Amygdala (tissue), 56 donors: ENCODE measurements around the gene GNPDA1.

Source experiments
- DNase-seq, 56 donors: peaks; one replicate each; lab custom pipeline; 2025; lab: John Stamatoyannopoulos, UW

The GNPDA1 gene

GRCh38 chr5:142024771-142025304, 12.0 kb upstream of the GNPDA1 start:
- DNase-seq, result peak; percentile 41 to 92 (median 80)

GRCh38 chr5:142023836-142024235, 11.0 kb upstream of the GNPDA1 start:
- no peak for DNase-seq

DNA sequence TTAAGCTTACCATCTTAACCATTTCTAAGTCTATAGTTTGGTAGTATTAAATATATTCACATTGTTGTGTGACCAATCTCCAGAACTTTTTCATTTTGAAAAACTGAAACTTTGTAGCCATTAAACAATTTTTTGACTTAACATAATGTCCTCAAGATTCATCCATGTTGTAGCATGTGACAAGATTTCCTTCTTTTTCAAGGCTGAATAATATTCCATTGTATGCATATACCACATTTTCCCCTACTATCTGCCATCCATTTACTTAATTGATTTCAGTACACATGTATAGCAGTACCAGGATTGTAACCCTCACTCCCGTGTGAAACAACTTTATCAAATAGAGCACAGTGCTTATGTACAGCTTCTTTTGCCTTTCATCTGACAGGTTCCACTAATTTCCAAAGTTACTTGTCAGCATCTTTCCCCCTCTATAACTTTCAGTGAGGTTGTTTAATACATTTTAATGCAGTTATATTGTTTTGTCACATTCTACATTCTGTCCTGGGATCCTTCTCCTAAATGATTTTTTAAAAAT, 7.4 kb upstream of the GNPDA1 start:
- no peak for DNase-seq

DNA sequence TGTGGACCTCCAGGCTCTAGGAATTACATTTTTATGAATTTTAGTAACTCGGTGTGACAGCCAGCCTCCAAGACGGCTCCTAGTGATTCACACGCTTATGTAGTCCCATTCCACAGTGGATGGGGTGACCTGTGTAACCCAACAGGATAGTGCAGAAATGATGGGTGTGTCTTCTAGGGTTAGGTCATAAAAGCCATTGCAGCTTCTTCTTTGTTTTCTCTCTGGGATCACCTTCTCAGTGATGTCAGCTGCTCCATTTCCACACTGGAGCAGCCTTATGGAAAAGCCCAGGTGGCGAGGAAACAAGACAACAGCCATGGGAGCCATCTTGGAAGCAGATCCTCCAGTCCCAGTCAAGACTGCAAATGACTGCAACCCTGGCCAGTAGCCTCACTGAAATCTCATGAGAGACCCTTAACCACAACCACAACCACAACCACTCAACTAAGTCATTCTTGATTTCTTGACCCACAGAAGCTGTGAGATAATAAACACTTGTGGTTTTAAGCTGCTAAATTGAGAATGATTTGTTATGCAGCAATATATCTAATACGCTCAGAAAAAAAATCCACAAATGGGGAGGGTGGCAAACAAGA, 5.1 kb upstream of the GNPDA1 start:
- no peak for DNase-seq

DNA sequence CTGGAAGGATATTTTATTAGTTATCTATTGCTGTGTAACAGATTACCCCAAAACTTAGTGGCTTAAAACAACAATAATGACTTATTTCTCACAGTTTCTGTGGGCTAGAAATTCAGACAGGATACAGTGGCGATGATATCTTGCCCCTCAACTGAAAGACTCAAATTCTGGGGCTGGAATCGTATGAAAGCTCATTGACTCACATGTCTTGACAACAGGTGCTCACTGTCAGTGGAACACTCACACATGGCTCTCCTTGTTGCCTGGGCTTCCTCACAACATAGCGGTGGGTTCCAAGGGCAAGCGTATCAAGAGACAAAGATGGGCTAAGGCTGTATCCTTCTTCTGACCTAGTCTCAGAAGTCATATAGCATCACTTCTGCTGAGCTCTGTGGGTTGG, 3.7 kb upstream of the GNPDA1 start:
- DNase-seq, result no peak

DNA sequence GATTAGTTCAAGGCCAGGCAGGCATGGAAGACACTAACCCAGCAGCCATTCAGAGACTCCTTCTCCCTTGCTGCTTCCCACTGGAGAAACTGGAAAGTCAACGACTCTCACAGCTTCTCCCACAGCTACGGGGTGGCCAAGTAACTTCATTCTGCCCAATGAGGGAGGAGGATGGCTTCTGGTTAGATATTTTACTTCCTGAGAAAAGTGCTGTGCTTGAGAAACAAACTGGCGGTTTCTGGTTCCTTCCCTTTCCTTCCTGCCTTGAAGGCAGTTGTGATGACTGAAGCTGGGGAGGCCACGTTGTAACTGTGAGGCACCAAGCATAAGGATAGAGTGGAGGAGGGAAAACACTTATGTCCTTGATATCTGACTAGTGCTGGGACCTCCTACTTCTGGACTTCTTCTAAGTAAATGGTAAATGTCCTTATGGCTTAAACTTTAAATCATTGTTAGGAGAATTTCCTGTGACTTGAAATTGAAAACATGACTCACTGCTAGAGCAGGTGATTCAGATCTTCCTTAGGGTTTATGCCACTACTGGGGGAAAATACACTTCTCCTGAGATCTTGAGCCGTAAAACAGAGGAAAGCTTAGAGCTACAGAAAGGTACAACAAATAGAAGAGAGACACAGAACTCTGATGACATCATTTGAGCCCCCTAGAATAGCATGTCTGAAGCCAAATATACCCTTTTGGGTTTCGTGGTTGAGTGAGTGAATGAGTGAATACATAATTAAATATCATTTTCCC, 3.1 kb upstream of the GNPDA1 start:
- DNase-seq, result peak in 2 of 56 donors; percentile 12 to 26

DNA sequence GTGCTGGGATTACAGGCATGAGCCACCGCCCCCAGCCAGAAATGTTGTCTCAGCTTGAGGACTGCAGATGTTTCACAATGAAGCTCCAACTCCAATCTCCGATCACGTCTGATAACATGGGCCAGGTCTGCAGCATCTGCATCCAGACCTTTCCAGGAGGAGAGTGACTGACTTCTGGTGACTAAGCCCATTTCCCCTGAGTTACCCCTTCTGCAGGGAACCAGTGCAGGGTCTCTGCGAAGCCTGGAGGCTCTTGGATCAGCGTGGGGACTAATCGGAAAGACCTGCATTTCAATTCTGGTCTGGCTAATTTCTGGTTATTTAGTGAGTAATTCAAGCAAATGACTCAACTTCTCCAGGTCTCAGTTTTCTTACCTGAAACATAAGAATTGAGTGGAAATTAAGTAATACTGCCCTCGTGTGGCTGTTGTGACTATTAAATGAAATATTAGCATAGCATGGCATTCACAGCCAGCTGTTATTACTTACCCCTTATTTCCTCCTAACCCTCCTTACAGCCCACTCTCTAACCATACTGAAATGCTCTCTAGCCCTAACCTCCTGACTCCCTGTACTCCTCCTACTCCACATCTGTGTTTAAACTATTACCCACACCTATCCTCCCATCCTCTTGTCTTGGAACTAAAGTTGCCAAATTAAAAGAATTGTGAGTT, 2.2 kb upstream of the GNPDA1 start:
- DNase-seq, result peak in 3 of 56 donors; percentile 22 to 29 (median 27)

DNA sequence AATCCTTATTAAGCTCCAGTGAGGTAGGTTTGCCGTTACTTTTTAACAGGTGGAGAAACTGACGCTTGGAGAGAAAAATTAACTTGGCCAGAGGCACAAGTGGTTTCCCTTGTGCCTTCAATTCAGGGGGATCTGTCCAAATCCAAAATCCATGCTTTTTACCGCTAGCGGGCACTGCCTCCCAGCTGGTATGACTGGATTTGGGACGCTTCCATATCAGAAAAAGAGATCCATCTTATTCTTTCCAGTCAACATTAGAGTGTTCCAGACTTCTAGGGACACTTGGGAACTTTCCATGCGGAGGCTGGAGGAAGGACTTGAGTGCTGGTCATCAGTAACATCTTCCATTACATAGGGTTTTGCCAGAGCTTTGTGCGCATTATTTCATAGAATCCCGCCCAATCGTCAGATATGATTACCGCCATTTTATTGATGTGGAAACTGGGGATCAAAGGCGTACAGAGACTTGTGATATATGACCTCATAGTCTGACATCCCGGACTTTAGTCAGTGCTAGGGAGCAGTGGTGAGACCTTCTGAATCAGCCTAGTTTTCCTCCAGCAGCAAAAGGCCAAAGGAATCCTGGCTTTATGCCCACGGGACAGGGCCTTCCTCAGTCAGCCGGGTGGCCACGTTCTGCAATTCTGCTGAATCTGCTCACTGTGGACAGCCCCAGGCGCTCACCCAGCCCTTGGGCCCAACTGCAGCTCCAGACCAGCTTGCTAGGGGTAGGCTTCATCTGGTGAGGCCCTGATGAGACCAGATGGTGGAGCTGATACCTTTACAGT, 1.1 kb upstream of the GNPDA1 start:
- peak in 4 of 56 donors; percentile 5 to 40 (median 17) for DNase-seq

DNA sequence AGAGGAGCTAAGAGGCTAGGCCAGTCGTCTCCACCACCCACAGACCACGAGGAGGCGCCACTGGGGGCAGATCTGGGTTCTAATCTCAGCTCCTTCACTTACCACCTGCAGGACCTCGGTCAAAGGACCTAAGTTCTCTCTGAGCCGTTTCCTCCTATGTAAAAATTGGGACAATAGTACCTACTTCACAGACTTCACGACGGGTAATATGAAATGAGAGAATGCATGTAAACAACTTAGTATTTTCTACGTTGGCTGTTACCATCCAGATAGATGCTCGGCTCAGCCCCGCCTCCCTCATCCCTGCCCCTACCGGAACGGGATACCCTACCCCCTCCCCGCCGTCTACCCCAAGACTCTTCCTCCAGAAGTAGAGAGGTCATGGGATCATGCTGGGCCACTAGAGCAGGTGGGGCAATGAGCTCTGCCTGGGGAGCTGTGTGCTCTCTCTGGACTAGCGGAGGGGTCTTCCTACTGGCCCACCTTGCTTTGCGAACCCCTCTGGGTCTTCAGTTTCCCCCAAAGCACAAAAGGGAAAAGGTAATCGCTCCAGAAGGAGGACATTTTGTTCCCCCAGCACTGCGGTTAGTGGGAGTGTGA, 541 bp downstream of the GNPDA1 start:
- peak in 31 of 56 donors; percentile 22 to 66 (median 37) for DNase-seq

DNA sequence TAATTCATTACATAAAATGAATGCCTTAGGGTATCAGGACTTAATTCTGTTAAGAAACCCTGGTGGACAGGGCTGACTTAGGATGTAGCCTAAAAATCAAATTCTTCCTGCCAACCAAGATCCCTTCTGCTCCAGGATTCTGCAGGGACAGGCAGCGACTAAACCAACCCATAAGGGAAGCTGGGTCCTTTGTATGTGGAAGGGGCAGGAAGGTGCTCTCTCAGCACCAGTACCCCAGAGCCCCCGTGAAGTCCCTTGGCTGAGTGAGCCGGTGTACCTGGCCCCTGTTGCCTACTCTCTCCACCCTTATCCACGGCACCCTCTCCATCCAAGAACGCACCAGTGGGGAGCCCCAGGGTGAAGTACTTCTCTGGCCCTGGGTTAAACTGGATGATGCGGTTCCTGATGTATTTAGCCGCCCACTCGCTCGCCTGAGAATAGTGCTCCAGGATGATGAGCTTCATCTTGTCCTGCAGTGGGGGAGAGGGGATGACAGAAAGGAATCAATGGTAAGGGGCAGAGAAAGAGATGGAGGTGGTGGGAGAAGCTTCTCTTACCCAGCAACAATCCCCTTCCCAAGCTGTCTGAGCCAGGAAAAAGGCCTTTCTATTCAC, 1.1 kb downstream of the GNPDA1 start:
- peak in 1 of 56 donors; percentile 13 for DNase-seq

GRCh38 chr5:142009886-142010285, 2.9 kb downstream of the GNPDA1 start:
- no peak for DNase-seq

DNA sequence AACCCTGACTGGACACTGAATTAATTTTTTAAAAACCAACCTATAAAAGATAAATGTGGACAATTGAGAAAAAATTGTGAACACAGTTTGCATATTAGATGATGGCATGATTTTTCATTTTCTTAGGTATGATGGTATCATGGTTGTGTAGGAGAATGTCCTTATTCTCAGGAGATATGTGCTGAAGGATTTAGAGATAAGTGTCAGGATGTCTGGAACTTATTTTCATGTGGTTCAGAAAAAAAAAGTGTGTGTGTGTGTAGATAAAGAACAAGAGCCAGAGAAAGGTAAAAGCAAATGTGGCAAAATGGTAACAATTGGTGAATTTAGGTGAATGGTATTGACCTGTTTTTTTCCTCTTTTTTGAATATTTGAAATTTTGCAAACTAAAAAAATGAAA, 4.0 kb downstream of the GNPDA1 start:
- no peak for DNase-seq

GRCh38 chr5:142007237-142007544, 5.6 kb downstream of the GNPDA1 start:
- no peak for DNase-seq

- DNase-seq, result no peak
Observed at GRCh38 chr5:142006363-142007236, 6.2 kb downstream of the GNPDA1 start.

DNA sequence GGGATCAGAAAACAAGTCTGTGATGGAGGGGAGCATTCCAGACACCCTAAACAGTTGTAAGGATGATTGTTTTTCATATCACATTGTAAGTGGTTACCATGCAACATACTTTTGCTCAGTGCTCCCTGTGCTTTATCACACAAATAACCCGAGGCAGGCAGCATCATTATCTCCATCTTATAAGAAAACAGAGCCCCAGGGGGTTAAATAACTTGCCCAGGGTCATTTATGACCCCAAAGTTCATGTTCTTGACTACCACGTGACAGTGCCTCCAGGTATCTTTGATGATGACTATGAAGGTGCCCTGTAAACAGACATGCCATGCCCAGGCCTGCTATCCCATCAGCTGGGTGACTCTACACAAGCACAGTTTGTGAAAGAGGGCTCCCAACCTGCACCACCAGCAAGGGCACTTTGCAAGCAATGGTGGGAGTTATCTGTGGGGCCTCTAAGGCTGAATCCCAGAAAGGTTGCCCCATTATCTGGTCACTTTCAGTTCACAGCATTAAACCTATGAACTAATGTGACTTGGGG, 9.5 kb downstream of the GNPDA1 start:
- no peak for DNase-seq

GRCh38 chr5:142000704-142001484, 11.9 kb downstream of the GNPDA1 start:
- peak in 1 of 56 donors; percentile 24 for DNase-seq

DNA sequence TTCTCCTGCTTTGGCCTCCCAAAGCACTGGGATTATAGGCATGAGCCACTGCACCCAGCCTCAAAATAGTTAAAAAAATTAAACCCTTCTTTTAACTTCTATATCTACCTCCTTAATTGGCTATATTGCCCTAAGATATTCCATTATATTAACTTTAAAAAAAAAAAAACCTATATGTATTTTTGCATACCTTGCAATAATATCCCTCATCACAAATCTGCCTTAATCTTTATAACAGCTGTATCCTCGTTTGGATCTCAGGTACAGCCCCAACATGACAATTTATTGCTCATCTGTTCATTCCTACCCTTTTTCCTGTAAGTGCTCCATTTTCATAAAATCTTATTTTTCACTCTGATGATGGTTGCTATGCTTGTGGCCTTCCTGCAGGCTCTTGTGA, 12.7 kb downstream of the GNPDA1 start:
- DNase-seq, result no peak
